ENCODE results near the gene ADTRP.

ADTRP gene

DNA sequence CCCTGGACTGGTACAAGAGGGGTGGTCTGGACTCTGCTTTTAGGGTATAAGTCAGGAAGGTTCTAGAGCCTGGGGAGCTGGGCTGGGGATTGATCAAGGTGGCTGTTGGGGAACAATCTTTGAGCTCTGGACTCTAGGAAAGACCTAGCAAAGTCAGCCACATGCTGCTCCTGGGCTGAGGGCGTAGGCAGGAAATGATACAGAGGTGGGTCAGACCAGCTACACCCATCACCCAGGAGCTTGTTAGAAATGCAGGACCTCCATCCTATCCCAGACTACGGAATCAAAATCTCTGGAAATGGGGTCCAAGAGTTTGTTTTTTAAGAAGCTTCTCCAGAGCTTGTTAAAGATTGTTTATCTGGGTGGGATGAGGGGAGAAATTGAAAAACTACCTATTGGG, 9.4 kb downstream of the ADTRP start:
- Histone ChIP-seq H3K4me3 (ENCODE audit: low read depth, low read length) (no peak overlapping the region), H3K27me3 (replicated peaks) (no peaks in the 10 kb centered on the region), H3K36me3 (replicated peaks) (no peaks in the 10 kb centered on the region), H3K27ac (peak overlapping the region; percentile 28)
- DNase-seq = peak; percentile 18
- TF ChIP-seq CTCF (IDR thresholded peaks at IDR 0.05; ENCODE audit: low read depth, low read length, missing control alignments) = no peak
- in situ Hi-C loops (cut with HindIII; ENCODE audit: low pct_ligation_motif_present, low sequenced_read_pairs) = loop anchor here (25.0 kb wide), 1 partner anchor 243 kb away; the partner anchor contains the start of gene HIVEP1

DNA sequence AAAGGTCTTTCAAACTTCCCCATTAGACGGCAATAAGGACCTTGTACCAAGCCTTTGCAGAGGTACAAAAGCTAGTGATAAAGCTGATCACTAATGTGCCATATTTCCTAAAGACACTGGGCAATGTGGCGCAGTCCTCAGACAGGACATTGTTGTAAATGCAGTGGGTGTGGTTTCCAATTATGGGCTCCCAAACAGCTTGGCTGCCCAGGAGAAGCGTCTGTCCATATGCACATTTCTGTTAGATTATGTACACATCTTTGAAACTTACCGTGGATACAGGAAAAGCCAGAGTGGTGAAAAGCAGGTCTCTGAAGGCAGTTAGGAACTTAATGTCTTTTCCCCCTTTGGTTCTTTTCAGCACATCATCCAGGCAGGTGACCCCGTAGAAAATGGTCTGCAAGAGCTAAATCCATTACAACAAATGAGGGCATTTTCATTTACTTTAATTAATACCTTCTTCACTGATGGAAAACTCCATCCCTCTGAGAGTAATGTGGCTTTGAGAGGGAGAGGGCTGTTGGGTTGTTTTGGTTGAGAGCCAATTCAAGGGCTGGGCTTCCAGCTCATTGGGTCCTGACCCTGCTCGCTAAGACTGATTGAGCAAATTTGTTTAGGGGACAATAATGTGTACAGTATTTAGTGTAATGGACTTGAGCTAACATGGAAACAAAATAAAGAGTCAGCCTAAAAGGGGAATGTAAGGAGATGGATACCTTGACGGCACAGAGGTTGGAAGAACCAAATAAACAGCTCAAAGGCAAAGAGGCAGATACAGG, 10.4 kb downstream of the ADTRP start:
- DNase-seq = no peak
- H3K27ac ChIP-seq = no peak overlapping the region
- H3K4me3 ChIP-seq (ENCODE audit: low read depth, low read length) = no peak overlapping the region
- in situ Hi-C loops (cut with HindIII; ENCODE audit: low pct_ligation_motif_present, low sequenced_read_pairs) = loop anchor here (25.0 kb wide), 1 partner anchor 244 kb away; the partner anchor contains the start of gene HIVEP1
- no peaks in the 10 kb centered on the region for H3K36me3 ChIP-seq (replicated peaks)
- no peaks in the 10 kb centered on the region for H3K27me3 ChIP-seq (replicated peaks)
- TF ChIP-seq CTCF (IDR thresholded peaks at IDR 0.05; ENCODE audit: low read depth, low read length, missing control alignments) = no peak

GRCh38 chr6:11767458-11767857, 11.1 kb downstream of the ADTRP start:
- peak overlapping the region; percentile 90 for H3K27ac ChIP-seq
- DNase-seq = no peak
- H3K4me3 ChIP-seq (ENCODE audit: low read depth, low read length) = no peak overlapping the region
- no peaks in the 10 kb centered on the region for H3K36me3 ChIP-seq (replicated peaks)
- TF ChIP-seq CTCF (IDR thresholded peaks at IDR 0.05; ENCODE audit: low read depth, low read length, missing control alignments) = no peak
- in situ Hi-C loops (cut with HindIII; ENCODE audit: low pct_ligation_motif_present, low sequenced_read_pairs) = loop anchor here (25.0 kb wide), 1 partner anchor 245 kb away; the partner anchor contains the start of gene HIVEP1
- no peaks in the 10 kb centered on the region for H3K27me3 ChIP-seq (replicated peaks)

GRCh38 chr6:11766589-11767450, 11.8 kb downstream of the ADTRP start:
- no peaks in the 10 kb centered on the region for H3K36me3 ChIP-seq (replicated peaks)
- H3K4me3 ChIP-seq (ENCODE audit: low read depth, low read length) = no peak overlapping the region
- TF ChIP-seq CTCF (IDR thresholded peaks at IDR 0.05; ENCODE audit: low read depth, low read length, missing control alignments) = no peak
- peak overlapping the region; percentile 90 for H3K27ac ChIP-seq
- DNase-seq = peak; percentile 95
- in situ Hi-C loops (cut with HindIII; ENCODE audit: low pct_ligation_motif_present, low sequenced_read_pairs) = loop anchor here (25.0 kb wide), 1 partner anchor 245 kb away; the partner anchor contains the start of gene HIVEP1
- no peaks in the 10 kb centered on the region for H3K27me3 ChIP-seq (replicated peaks)

GRCh38 chr6:11766043-11766442, 12.6 kb downstream of the ADTRP start:
- Histone ChIP-seq H3K27ac (peak overlapping the region; percentile 90), H3K27me3 (replicated peaks) (no peaks in the 10 kb centered on the region), H3K4me3 (ENCODE audit: low read depth, low read length) (no peak overlapping the region), H3K36me3 (replicated peaks) (no peaks in the 10 kb centered on the region)
- DNase-seq = peak; percentile 60
- in situ Hi-C loops (cut with HindIII; ENCODE audit: low pct_ligation_motif_present, low sequenced_read_pairs) = loop anchor here (25.0 kb wide), 1 partner anchor 246 kb away; the partner anchor contains the start of gene HIVEP1
- TF ChIP-seq CTCF (IDR thresholded peaks at IDR 0.05; ENCODE audit: low read depth, low read length, missing control alignments) = peak; percentile 40

All from brain microvascular endothelial cell (primary cell).